Prostate gland (tissue), 2 donors: ENCODE measurements around the gene HIVEP2. TPM values are rescaled to one million over a fixed set of nuclear protein-coding genes. Genes with fewer than 3 reads are reported as not detected.

ENCODE experiments used
- DNase-seq: peaks from one replicate; pipeline ENCODE4 v3.0.0-alpha.2; 2019; ENCODE audit warnings: low spot score
- H3K27ac ChIP-seq, 2 donors: fragments of 200-600 bp; sonication (generic); 2 replicates each; pipeline ENCODE4 v1.5.1; 2017 to 2019
- H3K27me3 ChIP-seq: fragments of 200-600 bp; sonication (generic); replicated peaks from 2 replicates; pipeline ENCODE4 v1.5.1; 2019; ENCODE audit not compliant: insufficient read depth
- H3K36me3 ChIP-seq, 2 donors: fragments of 200-600 bp; sonication (generic); 1 replicate in 1 of 2; 2 replicates in 1 of 2; pipeline versions ENCODE4 v1.5.1 to v1.8.1; 2017 to 2019
- H3K4me1 ChIP-seq: fragments of 200-600 bp; sonication (generic); replicated peaks from 2 replicates; pipeline ENCODE4 v1.5.1; 2019
- H3K4me3 ChIP-seq, 2 donors: fragments of 200-600 bp; sonication (generic); 2 replicates each; pipeline ENCODE4 v1.5.1; 2017 to 2019
- H3K9me3 ChIP-seq: fragments of 200-600 bp; sonication (generic); 2 replicates; pipeline ENCODE4 v1.5.1; 2017
- POLR2A ChIP-seq: fragments of 450-650 bp; IDR thresholded peaks from one replicate; pipeline ENCODE4 v1.6.1; 2016; ENCODE audit warnings: antibody characterized with exemption, mild to moderate bottlenecking
- POLR2AphosphoS5 ChIP-seq: sonication (generic); formaldehyde crosslinking; IDR thresholded peaks from one replicate; pipeline ENCODE4 v1.6.1; 2017; ENCODE audit warnings: antibody characterized with exemption
- WGBS: methylation state at CpG from one replicate; pipeline ENCODE4 v1.1.5; 2018; 5-methylcytosine and 5-hydroxymethylcytosine counted together
- intact Hi-C: fragments of 100-400 bp; cut with DNase I; formaldehyde crosslinking; loops from one replicate; pipeline ENCODE4 v1.14.2; 2022
- total RNA-seq, 2 donors: library from RNA; depleted of rRNA; stranded (reverse); fragments of >200 nt; gene quantifications; one replicate each; pipeline ENCODE4 v1.1.0, GENCODE V29; 2016
- TF ChIP-seq, protein P1 (sequence below), 4 experiments: fragments of 200-600 bp in 2 of 4; fragments of 450-650 bp in 2 of 4; sonication (generic) in 2 of 4; IDR thresholded peaks; 1 replicate in 3 of 4; 2 replicates in 1 of 4; pipeline ENCODE4 v1.5.1; 2016 to 2019; ENCODE audit warnings: antibody characterized with exemption in 4 of 4, mild to moderate bottlenecking in 2 of 4, moderate library complexity in 2 of 4

The HIVEP2 gene
- total RNA-seq, 2 donors from 2014 or later = 15.8 to 19.3 TPM

- 98% methylated on average over 2 of the region's 2 CpGs for WGBS
- TF ChIP-seq, protein P1, sequence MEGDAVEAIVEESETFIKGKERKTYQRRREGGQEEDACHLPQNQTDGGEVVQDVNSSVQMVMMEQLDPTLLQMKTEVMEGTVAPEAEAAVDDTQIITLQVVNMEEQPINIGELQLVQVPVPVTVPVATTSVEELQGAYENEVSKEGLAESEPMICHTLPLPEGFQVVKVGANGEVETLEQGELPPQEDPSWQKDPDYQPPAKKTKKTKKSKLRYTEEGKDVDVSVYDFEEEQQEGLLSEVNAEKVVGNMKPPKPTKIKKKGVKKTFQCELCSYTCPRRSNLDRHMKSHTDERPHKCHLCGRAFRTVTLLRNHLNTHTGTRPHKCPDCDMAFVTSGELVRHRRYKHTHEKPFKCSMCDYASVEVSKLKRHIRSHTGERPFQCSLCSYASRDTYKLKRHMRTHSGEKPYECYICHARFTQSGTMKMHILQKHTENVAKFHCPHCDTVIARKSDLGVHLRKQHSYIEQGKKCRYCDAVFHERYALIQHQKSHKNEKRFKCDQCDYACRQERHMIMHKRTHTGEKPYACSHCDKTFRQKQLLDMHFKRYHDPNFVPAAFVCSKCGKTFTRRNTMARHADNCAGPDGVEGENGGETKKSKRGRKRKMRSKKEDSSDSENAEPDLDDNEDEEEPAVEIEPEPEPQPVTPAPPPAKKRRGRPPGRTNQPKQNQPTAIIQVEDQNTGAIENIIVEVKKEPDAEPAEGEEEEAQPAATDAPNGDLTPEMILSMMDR (IDR thresholded peaks at IDR 0.05) = no peak
- TF ChIP-seq POLR2A (no peak), POLR2AphosphoS5 (no peak)
- Histone ChIP-seq H3K36me3 (no peaks in the 10 kb centered on the region), H3K9me3 (no peaks in the 10 kb centered on the region), H3K27ac (no peak overlapping the region), H3K27me3 (no peaks in the 10 kb centered on the region), H3K4me1 (no peaks in the 10 kb centered on the region), H3K4me3 (no peak overlapping the region)
- intact Hi-C loops = no loop called here
- no peak for DNase-seq
Observed at GRCh38 chr6:142914937-142915697, 29.9 kb downstream of the HIVEP2 start.

- H3K9me3 ChIP-seq = no peaks in the 10 kb centered on the region
- no peak overlapping the region for H3K4me3 ChIP-seq
- no peak overlapping the region for H3K27ac ChIP-seq
- no peaks in the 10 kb centered on the region for H3K27me3 ChIP-seq
- no peaks in the 10 kb centered on the region for H3K4me1 ChIP-seq
- H3K36me3 ChIP-seq = no peaks in the 10 kb centered on the region
- intact Hi-C loops = no loop called here
- WGBS = 95% methylated on average over 2 of the region's 2 CpGs
- no peak for DNase-seq
- TF ChIP-seq POLR2A (no peak), POLR2AphosphoS5 (no peak)
- TF ChIP-seq, protein P1 (IDR thresholded peaks at IDR 0.05) = no peak
Observed at GRCh38 chr6:142914369-142914768, 30.6 kb downstream of the HIVEP2 start.

DNA sequence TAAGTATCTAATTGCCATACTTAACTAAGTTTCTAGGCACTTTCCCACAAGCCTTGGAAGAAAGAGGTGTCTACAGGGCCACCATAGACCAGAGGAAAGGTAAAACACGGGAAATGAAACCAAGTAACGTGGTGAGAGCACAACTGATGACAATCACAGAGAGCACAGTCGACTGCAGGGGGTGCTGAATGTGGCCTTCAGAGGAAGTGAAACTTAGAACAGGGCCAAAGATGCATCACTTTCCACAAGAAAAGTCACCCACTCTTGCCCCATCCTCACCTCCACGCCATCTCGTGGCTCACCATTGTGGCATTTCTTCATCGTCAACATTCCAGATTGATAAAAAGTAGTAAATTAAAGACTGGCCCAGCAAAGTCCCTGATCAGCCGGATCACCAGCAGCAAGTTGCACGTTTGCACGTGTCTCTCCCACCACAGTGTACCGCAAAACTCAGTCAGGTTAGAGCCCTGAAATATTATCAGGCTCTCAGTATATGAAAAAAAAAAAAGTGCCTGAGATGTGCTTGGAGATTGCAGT lies 31.4 kb downstream of the HIVEP2 start:
- H3K4me1 ChIP-seq = no peaks in the 10 kb centered on the region
- WGBS = 85% methylated on average over 10 of the region's 10 CpGs
- no peak overlapping the region for H3K27ac ChIP-seq
- intact Hi-C loops = no loop called here
- no peaks in the 10 kb centered on the region for H3K27me3 ChIP-seq
- no peak for DNase-seq
- TF ChIP-seq, protein P1 (IDR thresholded peaks at IDR 0.05) = no peak
- no peak for TF ChIP-seq POLR2AphosphoS5
- TF ChIP-seq POLR2A = no peak
- no peaks in the 10 kb centered on the region for H3K36me3 ChIP-seq
- no peaks in the 10 kb centered on the region for H3K9me3 ChIP-seq
- no peak overlapping the region for H3K4me3 ChIP-seq

DNA sequence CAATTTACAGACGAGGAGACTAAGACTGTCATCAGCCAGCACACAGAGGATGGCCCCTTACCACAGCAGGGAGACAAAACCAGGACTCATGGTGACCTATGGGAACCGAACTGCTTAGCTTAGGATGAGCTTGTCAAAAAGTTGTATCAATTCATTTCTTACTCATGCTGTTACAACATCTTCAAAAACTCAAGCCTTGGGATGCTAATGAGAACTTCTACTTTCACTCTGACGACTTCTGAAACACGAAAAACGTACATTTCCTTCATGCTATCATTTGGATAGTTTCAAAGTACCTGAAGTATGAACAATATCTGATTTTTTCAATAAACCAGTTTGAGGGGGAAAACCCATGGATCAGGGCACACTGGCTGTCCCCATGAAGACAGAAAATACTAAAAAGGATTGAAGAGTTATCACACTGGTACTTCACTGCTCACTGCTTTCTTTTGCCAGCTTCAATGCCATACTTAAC lies 31.9 kb downstream of the HIVEP2 start:
- H3K27ac ChIP-seq = no peak overlapping the region

More for the DNA sequence above, 31.9 kb downstream of the HIVEP2 start:
- Histone ChIP-seq H3K27me3 (no peaks in the 10 kb centered on the region), H3K36me3 (no peaks in the 10 kb centered on the region), H3K4me1 (no peaks in the 10 kb centered on the region), H3K4me3 (no peak overlapping the region), H3K9me3 (no peaks in the 10 kb centered on the region)
- no peak for TF ChIP-seq POLR2A
- no peak for TF ChIP-seq POLR2AphosphoS5
- TF ChIP-seq, protein P1 (IDR thresholded peaks at IDR 0.05) = no peak
- DNase-seq = no peak
- WGBS = 92% methylated on average over 5 of the region's 5 CpGs
- intact Hi-C loops = no loop called here
